Endothelial cell of umbilical vein (primary cell): ENCODE measurements around the gene UBP1. TPM values are rescaled to one million over a fixed set of nuclear protein-coding genes. Genes with fewer than 3 reads are reported as not detected.

Source experiments
- BruUV-seq: library from RNA; stranded (reverse); fragments of 400-500 nt; replicated peaks from 2 replicates; lab custom pipeline; 2021; lab: Mats Ljungman, UMichigan
- CTCF ChIA-PET: fragments of 300-600, 350-600 bp; sonication (Branson Sonifier 250); formaldehyde crosslinking; loops from one replicate; lab custom pipeline; 2021; ENCODE audit warnings: antibody characterized with exemption, inconsistent platforms; lab: Charles Lee
- POLR2A ChIA-PET: fragments of 300-600, 350-600 bp; sonication (Branson Sonifier 250); formaldehyde crosslinking; loops from one replicate; lab custom pipeline; 2021; ENCODE audit warnings: antibody characterized with exemption, inconsistent platforms; lab: Charles Lee
- DNase-seq: peaks from one replicate; pipeline ENCODE4 v3.0.0-alpha.2; 2011; ENCODE audit warnings: low read depth, low spot score
- FAIRE-seq: peaks from 2 replicates; lab custom pipeline; 2011; peaks lifted over from hg19 to GRCh38; lab: Jason Lieb, UNC
- H2AFZ ChIP-seq: 2 replicates; pipeline ENCODE4 v1.6.0; 2012; ENCODE audit warnings: low read depth, low read length, control low read depth, inconsistent platforms
- H3K27ac ChIP-seq: 2 replicates; pipeline ENCODE4 v1.5.1; 2011; ENCODE audit warnings: low read depth, mild to moderate bottlenecking, control low read depth, low read length, moderate library complexity; ENCODE audit not compliant: insufficient read depth
- H3K27me3 ChIP-seq, 2 experiments: 2 replicates each; pipeline versions ENCODE4 v1.6.0 to v1.6.1; 2011; ENCODE audit warnings: low read length in 2 of 2, mixed read lengths in 1 of 2; ENCODE audit not compliant: control insufficient read depth in 2 of 2, insufficient read depth in 2 of 2
- H3K36me3 ChIP-seq, 2 experiments: 2 replicates in 1 of 2; 3 replicates in 1 of 2; pipeline ENCODE4 v1.5.1; 2011; ENCODE audit warnings: low read length in 2 of 2, mild to moderate bottlenecking in 1 of 2, moderate library complexity in 1 of 2; ENCODE audit not compliant: control insufficient read depth in 2 of 2, insufficient read depth in 2 of 2; ENCODE audit errors: extremely low read depth in 1 of 2
- H3K4me1 ChIP-seq: 3 replicates; pipeline ENCODE4 v1.5.1; 2011; ENCODE audit warnings: mild to moderate bottlenecking, low read length; ENCODE audit not compliant: control insufficient read depth, insufficient read depth; ENCODE audit errors: extremely low read depth
- H3K4me2 ChIP-seq: 2 replicates; pipeline ENCODE4 v1.6.1; 2011; ENCODE audit warnings: low read length, control low read depth, mixed read lengths; ENCODE audit not compliant: insufficient read depth
- H3K4me3 ChIP-seq, 3 experiments: fragments of 200-600 bp in 1 of 3; sonication (generic), shearing (Covaris generic) in 1 of 3; replicated peaks in 1 of 3; 2 replicates each; pipeline ENCODE4 v1.5.1; 2011 to 2016; ENCODE audit warnings: control low read depth in 3 of 3, low read length in 3 of 3, mild to moderate bottlenecking in 2 of 3, inconsistent platforms in 1 of 3, low read depth in 1 of 3, moderate library complexity in 1 of 3; ENCODE audit not compliant: insufficient read depth in 1 of 3
- H3K79me2 ChIP-seq: 2 replicates; pipeline ENCODE4 v1.6.0; 2012; ENCODE audit warnings: low read length, inconsistent platforms; ENCODE audit not compliant: control insufficient read depth, insufficient read depth
- H3K9ac ChIP-seq: replicated peaks from 2 replicates; pipeline ENCODE3; 2011; ENCODE audit warnings: low read length, control low read depth; ENCODE audit not compliant: insufficient read depth; ENCODE audit errors: extremely low read depth
- H3K9me1 ChIP-seq: replicated peaks from 3 replicates; pipeline ENCODE4 v1.6.0; 2011; ENCODE audit warnings: mild to moderate bottlenecking, low read length; ENCODE audit not compliant: control insufficient read depth, insufficient read depth; ENCODE audit errors: extremely low read depth
- H3K9me3 ChIP-seq: replicated peaks from 2 replicates; pipeline ENCODE4 v1.5.1; 2012; ENCODE audit warnings: low read length, inconsistent platforms; ENCODE audit not compliant: control insufficient read depth, insufficient read depth
- H4K20me1 ChIP-seq: replicated peaks from 2 replicates; pipeline ENCODE3; 2011; ENCODE audit warnings: mild to moderate bottlenecking, low read length; ENCODE audit not compliant: control insufficient read depth, insufficient read depth; ENCODE audit errors: extremely low read depth
- EZH2 ChIP-seq: IDR thresholded peaks from 2 replicates; pipeline ENCODE4 v1.6.1; 2012; ENCODE audit warnings: borderline replicate concordance, low read depth, mild to moderate bottlenecking, moderate library complexity, low read length, inconsistent platforms; ENCODE audit not compliant: severe bottlenecking
- FOS ChIP-seq: IDR thresholded peaks from 2 replicates; pipeline ENCODE4 v1.6.1; 2011; ENCODE audit warnings: mild to moderate bottlenecking, low read length, moderate library complexity, borderline replicate concordance; ENCODE audit not compliant: insufficient read depth
- JUN ChIP-seq: IDR thresholded peaks from 2 replicates; pipeline ENCODE4 v1.6.1; 2011; ENCODE audit warnings: borderline replicate concordance, low read depth; ENCODE audit not compliant: insufficient read length, insufficient read depth
- MYC ChIP-seq: IDR thresholded peaks from one replicate; pipeline ENCODE4 v1.6.1; 2011; ENCODE audit warnings: mild to moderate bottlenecking, low read depth, low read length
- POLR2A ChIP-seq: IDR thresholded peaks from 2 replicates; pipeline ENCODE4 v1.6.1; 2012; ENCODE audit warnings: low read depth, mild to moderate bottlenecking, control low read depth, low read length
- POLR2AphosphoS5 ChIP-seq: IDR thresholded peaks from 2 replicates; pipeline ENCODE4 v1.6.1; 2012; ENCODE audit warnings: low read depth, mild to moderate bottlenecking, control low read depth, low read length, moderate library complexity; ENCODE audit not compliant: insufficient read depth
- dilution Hi-C: fragments of 300-500 bp; cut with MboI; formaldehyde crosslinking; loops from one replicate; pipeline ENCODE4 v1.15.0; 2019; ENCODE audit warnings: low sequenced_read_pairs; ENCODE audit not compliant: extremely low pct_ligation_motif_present
- intact Hi-C: fragments of 100-400 bp; cut with micrococcal nuclease; formaldehyde crosslinking; loops from one replicate; pipeline ENCODE4 v1.10.0; 2022
- polyA plus RNA-seq, 4 experiments: library from polyadenylated mRNA; depleted of rRNA in 3 of 4; stranded (reverse) in 3 of 4; unstranded in 1 of 4; fragments of >200 nt; gene quantifications; 2 replicates each; pipeline versions ENCODE4 v1.2.1 to v1.2.3, GENCODE V29; 2011 to 2012; ENCODE audit warnings: missing spikeins in 1 of 4
- total RNA-seq: library from RNA; stranded (reverse); gene quantifications from 2 replicates; pipeline ENCODE4 v1.2.3, GENCODE V29; 2021
- TF ChIP-seq, protein P1 (sequence below), 2 donors: IDR thresholded peaks; 1 replicate in 1 of 2; 2 replicates in 1 of 2; pipeline ENCODE4 v1.5.1; 2011; ENCODE audit warnings: low read length in 2 of 2, mild to moderate bottlenecking in 2 of 2, moderate library complexity in 2 of 2, control low read depth in 1 of 2, inconsistent platforms in 1 of 2, low read depth in 1 of 2; ENCODE audit not compliant: insufficient read depth in 1 of 2; ENCODE audit errors: extremely low read depth in 1 of 2
- TF ChIP-seq, protein P2 (sequence below): IDR thresholded peaks from 2 replicates; pipeline ENCODE4 v1.6.1; 2011; ENCODE audit not compliant: insufficient read depth, insufficient read length

Gene UBP1
- total and polyA plus RNA-seq, 2 donors (not counting 3 experiments of a cell fraction or from before 2014, with no cell fraction given): 60.2 to 90.5 TPM

DNA sequence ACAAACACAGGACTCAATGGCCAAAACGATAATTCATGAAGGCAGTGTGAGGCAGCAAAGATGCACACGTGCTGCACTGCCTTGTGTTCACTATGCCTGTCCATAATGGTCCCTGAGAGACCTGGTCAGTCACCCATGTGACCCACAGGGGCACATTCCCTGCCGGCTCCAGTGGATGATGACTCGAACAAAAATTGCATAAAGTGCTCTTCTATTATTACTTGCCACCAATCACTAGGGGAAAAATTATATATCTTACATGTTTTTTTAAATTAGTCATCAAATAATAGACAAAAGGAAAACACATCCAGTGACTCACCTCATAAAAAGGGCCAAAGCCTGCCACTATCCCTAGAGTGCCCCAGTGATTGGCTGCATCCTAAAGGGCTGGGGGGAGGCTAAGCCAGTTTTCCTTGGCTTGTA, 47.5 kb downstream of the UBP1 start:
- intact Hi-C loops: loop anchor here (2.0 to 5.0 kb wide), 3 partner anchors 48 to 394 kb away; partner anchors contain the start of genes CLASP2 and UBP1
- H3K9ac ChIP-seq: peak overlapping the region; percentile 1

DNA sequence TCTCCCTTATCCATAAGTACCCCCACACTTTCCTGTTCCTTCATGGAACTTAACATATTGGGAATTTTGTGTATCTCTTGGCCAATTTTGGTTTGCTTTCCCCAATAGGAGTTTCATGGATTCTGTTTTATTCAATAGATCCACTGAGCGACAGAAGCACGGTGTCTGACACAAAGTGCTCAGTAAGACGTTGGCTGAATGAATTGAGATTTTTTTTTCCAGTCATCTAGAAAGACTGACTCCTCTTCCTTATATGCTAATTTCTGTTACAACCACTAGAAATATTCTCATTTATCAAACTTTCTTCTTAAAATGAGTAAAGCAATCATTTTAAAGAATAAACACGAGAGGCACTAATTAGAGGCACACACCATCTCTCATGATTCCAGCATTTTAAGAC, 48.1 kb downstream of the UBP1 start:
- DNase-seq (no peak), FAIRE-seq (no peak)
- Histone ChIP-seq H3K9me3 (no peaks in the 10 kb centered on the region), H3K9me1 (no peaks in the 10 kb centered on the region), H3K27ac (peak overlapping the region; percentile 48), H3K9ac (peak overlapping the region; percentile 1), H4K20me1 (no peaks in the 10 kb centered on the region), H3K79me2 (peaks cover 16% of the 10 kb centered on the region), H2AFZ (no peak overlapping the region), H3K36me3 (peaks cover 17 to 42% of the 10 kb centered on the region in 2 experiments), H3K4me3 (no peak overlapping the region), H3K4me2 (peak overlapping the region; percentile 2), H3K27me3 (no peaks in the 10 kb centered on the region), H3K4me1 (peaks cover 46% of the 10 kb centered on the region)
- CTCF ChIA-PET: no interaction called here
- TF ChIP-seq POLR2AphosphoS5 (no peak), POLR2A (no peak), EZH2 (no peak)
- TF ChIP-seq, protein P1, sequence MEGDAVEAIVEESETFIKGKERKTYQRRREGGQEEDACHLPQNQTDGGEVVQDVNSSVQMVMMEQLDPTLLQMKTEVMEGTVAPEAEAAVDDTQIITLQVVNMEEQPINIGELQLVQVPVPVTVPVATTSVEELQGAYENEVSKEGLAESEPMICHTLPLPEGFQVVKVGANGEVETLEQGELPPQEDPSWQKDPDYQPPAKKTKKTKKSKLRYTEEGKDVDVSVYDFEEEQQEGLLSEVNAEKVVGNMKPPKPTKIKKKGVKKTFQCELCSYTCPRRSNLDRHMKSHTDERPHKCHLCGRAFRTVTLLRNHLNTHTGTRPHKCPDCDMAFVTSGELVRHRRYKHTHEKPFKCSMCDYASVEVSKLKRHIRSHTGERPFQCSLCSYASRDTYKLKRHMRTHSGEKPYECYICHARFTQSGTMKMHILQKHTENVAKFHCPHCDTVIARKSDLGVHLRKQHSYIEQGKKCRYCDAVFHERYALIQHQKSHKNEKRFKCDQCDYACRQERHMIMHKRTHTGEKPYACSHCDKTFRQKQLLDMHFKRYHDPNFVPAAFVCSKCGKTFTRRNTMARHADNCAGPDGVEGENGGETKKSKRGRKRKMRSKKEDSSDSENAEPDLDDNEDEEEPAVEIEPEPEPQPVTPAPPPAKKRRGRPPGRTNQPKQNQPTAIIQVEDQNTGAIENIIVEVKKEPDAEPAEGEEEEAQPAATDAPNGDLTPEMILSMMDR (IDR thresholded peaks at IDR 0.05; ENCODE audit: extremely low read depth in 1 of 2, insufficient read depth in 1 of 2, low read depth in 1 of 2, low read length in 2 of 2): no peak
- intact Hi-C loops (loop anchor here (2.0 to 5.0 kb wide), 3 partner anchors 49 to 395 kb away; partner anchors contain the start of genes CLASP2 and UBP1), dilution Hi-C loops (no loop called here)
- no TSS peak for BruUV-seq
- POLR2A ChIA-PET: no interaction called here

More for the DNA sequence above, 47.5 kb downstream of the UBP1 start:
- Histone ChIP-seq H3K4me1 (peaks cover 46% of the 10 kb centered on the region), H2AFZ (no peak overlapping the region), H3K27me3 (no peaks in the 10 kb centered on the region), H3K4me3 (no peak overlapping the region), H3K9me3 (no peaks in the 10 kb centered on the region), H4K20me1 (no peaks in the 10 kb centered on the region), H3K4me2 (peak overlapping the region; percentile 41), H3K27ac (peak overlapping the region; percentile 77), H3K36me3 (peaks cover 17 to 42% of the 10 kb centered on the region in 2 experiments), H3K79me2 (peaks cover 13% of the 10 kb centered on the region), H3K9me1 (no peaks in the 10 kb centered on the region)
- FAIRE-seq (peak; percentile 97), DNase-seq (peak; percentile 92)
- no TSS peak for BruUV-seq
- POLR2A ChIA-PET: no interaction called here
- CTCF ChIA-PET: no interaction called here
- dilution Hi-C loops: no loop called here
- TF ChIP-seq, protein P2, sequence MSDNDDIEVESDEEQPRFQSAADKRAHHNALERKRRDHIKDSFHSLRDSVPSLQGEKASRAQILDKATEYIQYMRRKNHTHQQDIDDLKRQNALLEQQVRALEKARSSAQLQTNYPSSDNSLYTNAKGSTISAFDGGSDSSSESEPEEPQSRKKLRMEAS: peak; percentile 37
- no peak for TF ChIP-seq POLR2A
- peak; percentile 95 for TF ChIP-seq FOS
- peak; percentile 13 for TF ChIP-seq POLR2AphosphoS5
- TF ChIP-seq JUN: peak; percentile 85
- TF ChIP-seq MYC: no peak
